K562 (cell line): ENCODE measurements around the gene SPAG17. TPM values are rescaled to one million over a fixed set of nuclear protein-coding genes. Genes with fewer than 3 reads are reported as not detected.

ENCODE experiments used
- ATAC-seq: fragments of 200-7000 bp; cut with Tn5 transposase; 3 replicates; pipeline ENCODE4 v1.9.1; 2020; ENCODE audit warnings: moderate library complexity
- BruUV-seq: library from RNA; stranded (reverse); fragments of 400-500 nt; replicated peaks from 2 replicates; lab custom pipeline; 2021; lab: Mats Ljungman, UMichigan
- CTCF ChIA-PET: fragments of 300-600 bp; formaldehyde crosslinking; extraction: SDS; loops from one replicate; lab custom pipeline; 2021; ENCODE audit warnings: low intra/inter-chr PET ratio; lab: Yijun Ruan, JAX
- POLR2A ChIA-PET: fragments of 300-600, 350-650 bp; sonication (Branson Sonifier 250); formaldehyde crosslinking; extraction: SDS; loops from one replicate; lab custom pipeline; 2021; ENCODE audit warnings: antibody characterized with exemption, inconsistent platforms; lab: Yijun Ruan, JAX
- DNase-seq, 4 experiments: peaks; one replicate each; pipeline versions ENCODE4 v3.0.0 to v3.0.0-alpha.2; 2011 to 2018; ENCODE audit warnings: low spot score in 3 of 4, mixed read lengths in 3 of 4; ENCODE audit errors: extremely low read depth in 1 of 4
- FAIRE-seq: peaks from 2 replicates; lab custom pipeline; 2011; peaks lifted over from hg19 to GRCh38; lab: Jason Lieb, UNC
- H2AFZ ChIP-seq: 2 replicates; pipeline ENCODE4 v1.6.0; 2011; ENCODE audit warnings: low read depth, low read length, control low read depth, inconsistent platforms
- H3K27ac ChIP-seq: fragments of 200-600 bp; 3 replicates; pipeline ENCODE4 v1.8.0; 2011; ENCODE audit warnings: low read depth, mild to moderate bottlenecking, control low read depth, inconsistent platforms, low read length, moderate library complexity, mixed read lengths; ENCODE audit errors: extremely low read depth
- H3K27me3 ChIP-seq, 2 experiments: fragments of 300-600 bp in 1 of 2; 2 replicates in 1 of 2; 3 replicates in 1 of 2; pipeline versions ENCODE4 v1.6.0 to v1.8.0; 2011; ENCODE audit warnings: inconsistent platforms in 2 of 2, low read length in 2 of 2, mild to moderate bottlenecking in 1 of 2, mixed read lengths in 1 of 2, moderate library complexity in 1 of 2; ENCODE audit not compliant: control insufficient read depth in 2 of 2, insufficient read depth in 2 of 2
- H3K36me3 ChIP-seq: fragments of 300-600 bp; 3 replicates; pipeline ENCODE4 v1.8.0; 2011; ENCODE audit warnings: mild to moderate bottlenecking, low read length, inconsistent platforms; ENCODE audit not compliant: control insufficient read depth, insufficient read depth
- H3K4me1 ChIP-seq, 2 experiments: fragments of 200-600 bp in 1 of 2; replicated peaks in 1 of 2; 2 replicates in 1 of 2; 3 replicates in 1 of 2; pipeline versions ENCODE4 v1.5.1 to v1.8.0; 2011; ENCODE audit warnings: inconsistent platforms in 2 of 2, low read length in 2 of 2, mild to moderate bottlenecking in 1 of 2, mixed read lengths in 1 of 2, moderate library complexity in 1 of 2; ENCODE audit not compliant: control insufficient read depth in 2 of 2, insufficient read depth in 2 of 2
- H3K4me2 ChIP-seq: 2 replicates; pipeline ENCODE4 v1.6.1; 2011; ENCODE audit warnings: low read length, control low read depth, inconsistent platforms, mixed read lengths; ENCODE audit not compliant: insufficient read depth
- H3K4me3 ChIP-seq: fragments of 200-600 bp; sonication (generic), shearing (Covaris generic); 2 replicates; pipeline ENCODE4 v1.5.1; 2016; ENCODE audit warnings: control low read depth, inconsistent platforms
- H3K79me2 ChIP-seq: fragments of 200-600 bp; 3 replicates; pipeline ENCODE4 v1.8.0; 2011; ENCODE audit warnings: low read length, inconsistent platforms; ENCODE audit not compliant: control insufficient read depth, insufficient read depth
- H3K9ac ChIP-seq, 2 experiments: 2 replicates each; pipeline versions ENCODE4 v1.6.0 to v1.6.1; 2011; ENCODE audit warnings: low read depth in 2 of 2, low read length in 2 of 2, control low read depth in 1 of 2, inconsistent platforms in 1 of 2, mild to moderate bottlenecking in 1 of 2, mixed read lengths in 1 of 2; ENCODE audit not compliant: insufficient read depth in 1 of 2
- H3K9me1 ChIP-seq: one replicate; pipeline ENCODE4 v1.6.0; 2011; ENCODE audit warnings: inconsistent platforms, mild to moderate bottlenecking, low read length, moderate library complexity; ENCODE audit not compliant: control insufficient read depth, insufficient read depth
- H3K9me3 ChIP-seq: replicated peaks from 2 replicates; pipeline ENCODE4 v1.5.1; 2011; ENCODE audit warnings: low read depth, low read length, inconsistent platforms; ENCODE audit not compliant: control insufficient read depth, insufficient read depth
- H4K20me1 ChIP-seq: replicated peaks from 2 replicates; pipeline ENCODE4 v1.6.1; 2011; ENCODE audit warnings: low read length, inconsistent platforms, mixed read lengths; ENCODE audit not compliant: control insufficient read depth, insufficient read depth
- CBX2 ChIP-seq: fragments of 200-600 bp; sonication (generic); IDR thresholded peaks from one replicate; pipeline ENCODE4 v1.6.1; 2012; ENCODE audit warnings: mild to moderate bottlenecking, low read length, inconsistent platforms; ENCODE audit not compliant: insufficient read depth, poor library complexity, severe bottlenecking
- KDM5B ChIP-seq: fragments of 200-600 bp; sonication (generic); IDR thresholded peaks from 2 replicates; pipeline ENCODE4 v1.6.1; 2012; ENCODE audit warnings: low read depth, mild to moderate bottlenecking, moderate library complexity, low read length, control low read depth, inconsistent platforms; ENCODE audit not compliant: insufficient replicate concordance
- POLR2AphosphoS2 ChIP-seq: IDR thresholded peaks from 2 replicates; pipeline ENCODE4 v1.6.1; 2012; ENCODE audit warnings: low read length, improper control_type of control experiment
- SNIP1 ChIP-seq: fragments of 450-650 bp; IDR thresholded peaks from 2 replicates; pipeline ENCODE4 v1.7.1; 2017; ENCODE audit warnings: low read depth, mild to moderate bottlenecking
- SRSF1 ChIP-seq: fragments of 200-400 bp; formaldehyde crosslinking; IDR thresholded peaks from 2 replicates; pipeline ENCODE4 v1.6.1; 2017; ENCODE audit warnings: mild to moderate bottlenecking, low read depth, low read length, moderate library complexity
- TCF7 ChIP-seq: sonication (generic); IDR thresholded peaks from 2 replicates; pipeline ENCODE4 v1.6.1; 2016; ENCODE audit warnings: antibody characterized with exemption, borderline replicate concordance
- ZBTB1 ChIP-seq: sonication (generic); formaldehyde crosslinking; IDR thresholded peaks from 2 replicates; pipeline ENCODE4 v1.8.1; 2023; ENCODE audit warnings: missing genetic modification reagents, low read depth, mild to moderate bottlenecking, borderline replicate concordance
- ZNF384 ChIP-seq: IDR thresholded peaks from 2 replicates; pipeline ENCODE4 v1.6.1; 2012; ENCODE audit warnings: low read depth, low read length, improper control_type of control experiment
- ZNF77 ChIP-seq: fragments of 250-450 bp; sonication (Bioruptor Pico); IDR thresholded peaks from 2 replicates; pipeline ENCODE4 v1.5.0; 2020
- ZNF79 ChIP-seq: fragments of 250-450 bp; sonication (Bioruptor Pico); IDR thresholded peaks from 2 replicates; pipeline ENCODE4 v1.4.0; 2020; ENCODE audit warnings: low read depth, mild to moderate bottlenecking, moderate library complexity
- WGBS: fragments of 100-300 bp; shearing (Covaris generic); methylation state at CpG from one replicate; pipeline ENCODE4 v1.1.6; 2016; ENCODE audit warnings: low coverage, mixed read lengths; ENCODE audit not compliant: insufficient coverage; ENCODE audit errors: missing lambda C conversion rate; 5-methylcytosine and 5-hydroxymethylcytosine counted together
- in situ Hi-C: fragments of 300-500 bp; cut with MboI; formaldehyde crosslinking; loops from 4 replicates; pipeline ENCODE4 v1.15.0; 2018; ENCODE audit warnings: inconsistent platforms, mixed read lengths
- intact Hi-C: fragments of 100-400 bp; cut with micrococcal nuclease; formaldehyde crosslinking; loops from 2 replicates; pipeline ENCODE4 v1.14.2; 2022
- polyA plus RNA-seq, 8 experiments: library from polyadenylated mRNA; depleted of rRNA in 4 of 8; stranded (reverse) in 5 of 8; unstranded in 3 of 8; fragments of >200 nt; fragmentation: Nextera tagmentation in 2 of 8; fragmentation: Illumina TruSeq in 1 of 8; extraction: Ambion mirVana in 2 of 8; extraction: Trizol in 1 of 8; gene quantifications; 2 replicates each; pipeline versions ENCODE4 v1.2.1 to v1.2.3, GENCODE V29; 2011 to 2014; ENCODE audit warnings: inconsistent platforms in 1 of 8, missing spikeins in 1 of 8
- total RNA-seq, 7 experiments: library from RNA; depleted of rRNA in 6 of 7; stranded (reverse); fragments of >200 nt in 6 of 7; fragmentation: Illumina TruSeq in 2 of 7; extraction: Trizol in 2 of 7; gene quantifications; 2 replicates each; pipeline versions ENCODE4 v1.2.1 to v1.2.3, GENCODE V29; 2011 to 2021; ENCODE audit warnings: low replicate concordance in 1 of 7
- TF ChIP-seq, protein P1 (sequence below): sonication (generic); formaldehyde crosslinking; IDR thresholded peaks from 2 replicates; pipeline ENCODE4 v1.8.0; 2022; ENCODE audit warnings: missing genetic modification reagents, mild to moderate bottlenecking, moderate library complexity, borderline replicate concordance

SPAG17 gene
- total and polyA plus RNA-seq, 9 of the 15 experiments (the other 6 are each of a cell fraction or from before 2014, with no cell fraction given): 0.07 to 2.1 (median 1.5) TPM

DNA sequence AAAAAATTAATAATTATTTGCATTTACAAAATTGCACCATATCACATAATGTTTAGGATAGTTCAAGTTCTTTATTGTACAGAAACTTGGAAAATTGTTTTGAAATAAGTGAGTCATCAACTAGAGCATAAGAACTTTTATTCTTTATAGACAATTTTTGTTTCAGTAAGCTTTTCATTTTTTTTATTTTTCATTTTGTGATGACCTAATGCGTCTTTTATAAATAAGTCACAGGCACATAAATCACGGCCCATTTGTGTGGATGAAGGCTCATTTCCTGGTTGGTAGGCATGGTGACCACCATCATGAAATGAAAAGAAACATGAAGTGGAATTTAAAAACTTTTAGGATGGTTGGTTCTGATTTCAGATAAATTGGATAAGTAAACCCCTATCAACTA lies 39.3 kb downstream of the SPAG17 start:
- no peak overlapping the region for H3K27ac ChIP-seq
- no peak for FAIRE-seq
- ATAC-seq: no peak
- POLR2A ChIA-PET: no interaction called here
- no peak overlapping the region for H3K4me2 ChIP-seq
- no TSS peak for BruUV-seq
- TF ChIP-seq KDM5B (no peak), SNIP1 (no peak), POLR2AphosphoS2 (no peak), TCF7 (no peak), CBX2 (no peak), SRSF1 (no peak), ZNF77 (no peak), ZNF384 (no peak), ZBTB1 (CRISPR knock-in tag) (no peak), ZNF79 (CRISPR knock-in tag) (no peak)
- TF ChIP-seq, protein P1, sequence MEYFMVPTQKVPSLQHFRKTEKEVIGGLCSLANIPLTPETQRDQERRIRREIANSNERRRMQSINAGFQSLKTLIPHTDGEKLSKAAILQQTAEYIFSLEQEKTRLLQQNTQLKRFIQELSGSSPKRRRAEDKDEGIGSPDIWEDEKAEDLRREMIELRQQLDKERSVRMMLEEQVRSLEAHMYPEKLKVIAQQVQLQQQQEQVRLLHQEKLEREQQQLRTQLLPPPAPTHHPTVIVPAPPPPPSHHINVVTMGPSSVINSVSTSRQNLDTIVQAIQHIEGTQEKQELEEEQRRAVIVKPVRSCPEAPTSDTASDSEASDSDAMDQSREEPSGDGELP (CRISPR knock-in tag): no peak
- H3K36me3 ChIP-seq: no peaks in the 10 kb centered on the region
- no peak overlapping the region for H3K4me3 ChIP-seq
- DNase-seq: no peak
- CTCF ChIA-PET: no interaction called here
- H3K27me3 ChIP-seq: no peaks in the 10 kb centered on the region
- H3K9me3 ChIP-seq: no peaks in the 10 kb centered on the region
- no peak overlapping the region for H3K9ac ChIP-seq
- H2AFZ ChIP-seq: no peak overlapping the region
- 0% methylated on average over 2 of the region's 2 CpGs for WGBS
- in situ Hi-C loops: no loop called here
- no peaks in the 10 kb centered on the region for H3K4me1 ChIP-seq
- H3K9me1 ChIP-seq: no peaks in the 10 kb centered on the region
- H4K20me1 ChIP-seq: no peaks in the 10 kb centered on the region
- intact Hi-C loops: no loop called here
- no peaks in the 10 kb centered on the region for H3K79me2 ChIP-seq
